ENCODE data around the gene CEP112.

Gene CEP112

GRCh38 chr17:65975878-65976277, 216.1 kb downstream of the CEP112 start:
- no peak for DNase-seq

GRCh38 chr17:65973237-65973636, 218.7 kb downstream of the CEP112 start:
- no peak for DNase-seq

- no peak for DNase-seq
These were observed 224.6 kb downstream of the CEP112 start for GRCh38 chr17:65967372-65967771.

- no peak for DNase-seq
These were observed 225.7 kb downstream of the CEP112 start for GRCh38 chr17:65966072-65966695.

- no peak for DNase-seq
These were observed 228.8 kb downstream of the CEP112 start for GRCh38 chr17:65963179-65963578.

DNA sequence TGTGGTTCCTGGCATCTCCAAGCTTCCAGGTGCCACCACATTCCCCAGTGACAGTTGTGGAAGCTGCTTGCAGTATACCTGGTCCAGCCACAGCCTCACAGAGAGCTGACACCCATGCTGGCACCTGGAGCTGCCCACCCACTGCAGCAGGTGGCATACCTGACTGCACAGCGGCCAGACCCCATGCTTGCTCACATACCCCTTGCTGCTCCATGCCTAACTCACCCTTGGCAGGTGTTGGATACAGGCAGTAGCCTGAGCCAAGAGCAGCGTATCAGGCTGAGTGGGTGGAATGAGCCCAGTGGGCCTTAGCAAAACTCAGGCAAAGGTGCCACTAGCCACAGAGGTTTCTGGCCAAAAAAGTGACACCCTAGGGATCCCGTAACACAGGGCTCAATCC, 232.3 kb downstream of the CEP112 start:
- DNase-seq: no peak

- DNase-seq: no peak
These were observed 235.1 kb downstream of the CEP112 start for GRCh38 chr17:65956814-65957213.

- DNase-seq: no peak
These were observed 237.8 kb downstream of the CEP112 start for GRCh38 chr17:65954148-65954449.

- no peak for DNase-seq
These were observed 238.4 kb downstream of the CEP112 start for GRCh38 chr17:65953316-65954147.

DNA sequence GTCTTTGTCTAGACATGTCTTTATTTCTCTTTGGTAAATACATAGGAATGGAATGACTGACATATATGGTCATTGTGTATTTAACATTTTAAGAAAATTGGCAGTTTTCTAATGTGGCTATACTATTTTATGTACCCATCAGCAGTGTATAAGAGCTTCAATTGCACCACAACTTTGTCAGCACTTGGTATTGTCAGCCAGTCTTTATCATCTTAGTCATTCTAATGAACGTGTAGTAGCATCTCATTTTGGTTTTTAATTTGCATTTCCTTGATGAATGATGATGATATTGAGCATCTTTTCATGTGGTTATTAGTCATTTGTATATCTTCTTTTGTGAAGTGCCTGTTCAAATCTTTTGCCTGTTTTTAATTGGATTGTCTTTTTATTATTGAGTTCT, 239.3 kb downstream of the CEP112 start:
- no peak for DNase-seq

GRCh38 chr17:65952015-65952414, 239.9 kb downstream of the CEP112 start:
- no peak for DNase-seq

GRCh38 chr17:65947831-65948230, 244.1 kb downstream of the CEP112 start:
- DNase-seq: no peak

DNA sequence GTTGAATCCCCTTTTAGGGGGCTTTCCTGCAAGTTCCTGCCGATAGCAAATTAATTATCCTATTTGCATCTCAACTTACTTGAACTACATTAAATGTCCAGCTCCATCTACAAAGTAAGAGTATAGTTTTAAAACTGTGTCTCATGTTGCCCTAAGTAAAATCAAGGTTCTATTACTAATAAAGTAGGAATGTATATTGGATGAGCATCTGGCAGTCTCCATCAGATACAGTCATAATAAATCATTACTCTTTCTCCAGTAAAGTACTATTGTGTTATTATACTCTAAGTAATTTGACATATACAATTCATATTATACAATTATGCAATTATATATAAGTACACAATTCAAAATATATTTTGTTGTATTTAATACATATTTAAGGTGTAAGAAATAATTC, 249.3 kb downstream of the CEP112 start:
- DNase-seq: no peak

GRCh38 chr17:65941356-65941899, 250.5 kb downstream of the CEP112 start:
- DNase-seq: no peak

DNA sequence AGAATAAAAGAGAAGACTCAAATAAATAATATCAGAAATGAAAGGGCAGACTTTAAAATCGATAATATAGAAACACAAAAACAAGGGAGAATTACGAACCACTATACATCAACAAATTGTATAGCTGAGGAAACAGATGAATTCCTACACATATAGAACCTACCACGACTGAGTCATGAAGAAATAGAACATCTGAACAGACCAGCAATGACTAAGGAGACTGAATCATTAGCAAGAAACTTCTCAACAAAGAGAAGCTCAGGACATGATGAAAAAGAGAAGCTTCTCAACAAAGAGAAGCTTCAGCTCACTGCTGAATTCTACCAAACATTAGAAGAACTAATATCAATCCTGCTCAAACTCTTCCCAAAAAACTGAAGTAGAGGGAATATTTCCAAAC, 255.9 kb downstream of the CEP112 start:
- no peak for DNase-seq

DNA sequence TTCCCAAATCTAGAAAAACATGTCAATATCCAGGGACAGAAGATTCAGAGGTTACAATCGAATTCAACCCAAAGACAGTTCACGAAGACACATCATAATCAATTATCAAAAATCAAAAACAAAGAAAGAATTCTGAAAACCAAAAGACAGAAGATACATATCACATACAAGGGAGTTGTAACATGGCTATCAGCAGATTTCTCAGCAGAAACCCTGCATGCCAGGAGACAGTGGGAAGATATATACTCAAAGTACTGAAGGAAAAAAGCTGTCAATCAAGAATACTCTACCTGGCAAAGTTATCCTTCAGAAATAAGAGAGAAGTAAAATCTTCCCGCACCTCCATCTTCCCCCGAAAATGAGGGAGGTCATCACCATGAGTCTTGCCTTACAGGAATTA, 258.6 kb downstream of the CEP112 start:
- DNase-seq: no peak

- no peak for DNase-seq
These were observed 260.4 kb downstream of the CEP112 start for GRCh38 chr17:65931246-65932149.

DNA sequence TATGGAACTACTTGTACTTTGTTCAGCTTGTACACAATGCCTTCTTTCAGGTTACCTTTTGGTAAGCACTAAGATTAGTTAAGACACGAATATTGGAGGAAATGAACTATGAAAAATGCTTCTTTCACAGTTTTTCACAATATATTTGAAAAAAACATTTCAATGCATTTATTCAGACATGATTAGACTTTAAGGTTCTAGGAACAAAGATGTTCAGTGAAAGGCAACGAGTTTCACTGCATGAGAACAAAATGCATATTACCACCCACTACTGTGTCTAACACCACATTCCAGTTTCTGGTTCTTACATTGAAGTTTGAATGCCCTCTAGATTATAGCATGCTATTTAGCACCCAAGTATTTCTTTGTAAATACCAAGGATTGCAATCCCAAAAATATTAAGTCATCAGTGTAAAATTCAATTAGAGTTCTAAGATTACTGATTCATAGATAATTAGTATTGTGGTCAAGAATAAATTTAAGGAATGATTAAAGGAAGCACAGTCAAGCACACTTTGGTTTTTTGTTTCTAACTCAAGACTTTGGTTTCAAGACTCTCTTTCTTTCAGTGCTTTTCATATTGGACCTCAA, 261.7 kb downstream of the CEP112 start:
- no peak for DNase-seq

DNA sequence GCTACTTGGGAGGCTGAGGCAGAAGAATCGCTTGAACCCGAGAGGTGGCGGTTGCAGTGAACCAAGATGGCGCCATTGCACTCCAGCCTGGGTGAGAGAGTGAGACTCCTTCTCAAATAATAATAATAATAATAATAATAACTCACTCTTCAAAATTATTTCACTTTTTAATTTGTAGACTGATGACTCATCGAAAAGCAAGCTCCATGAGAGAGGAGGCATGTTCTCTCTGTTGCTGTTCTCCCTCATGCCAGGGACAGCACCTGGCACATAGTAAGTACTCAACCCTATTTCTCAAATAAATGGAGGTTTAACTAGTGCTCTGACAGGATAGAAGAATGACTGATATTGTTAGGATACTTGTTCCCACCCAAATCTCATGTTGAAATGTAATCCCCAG, 265.3 kb downstream of the CEP112 start:
- no peak for DNase-seq

DNA sequence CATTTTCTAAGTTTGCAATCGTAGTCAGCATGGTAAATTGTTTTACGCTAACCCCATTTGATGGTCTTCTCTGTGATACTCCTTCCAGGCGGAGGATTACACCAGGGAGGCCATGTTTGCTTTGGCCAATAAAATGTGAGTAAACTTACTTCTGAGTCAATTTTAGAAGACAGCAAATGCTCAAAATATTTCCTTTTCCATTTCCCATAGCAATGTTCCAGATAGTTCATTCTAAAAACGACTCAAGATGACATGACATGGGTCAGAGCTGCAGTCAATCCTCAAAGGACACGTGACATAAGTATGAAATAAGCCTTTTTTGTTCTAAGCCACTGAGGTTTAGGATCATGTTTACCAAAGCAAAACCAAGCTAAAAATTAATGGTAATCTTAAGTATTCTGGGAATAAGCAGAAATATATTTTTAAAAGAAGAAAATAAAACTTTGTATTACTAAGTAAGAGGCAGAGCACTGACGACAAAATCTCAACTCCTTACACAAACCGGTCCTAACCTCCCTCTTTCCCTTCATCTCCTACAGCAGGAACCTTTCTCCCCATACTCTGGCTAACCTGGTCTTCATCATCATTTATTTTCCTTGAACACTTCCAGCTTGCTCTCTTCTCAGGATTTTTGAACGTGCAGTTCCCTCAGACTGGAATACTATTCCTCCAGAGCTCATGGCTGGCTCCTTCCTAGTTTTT, 266.2 kb downstream of the CEP112 start:
- no peak for DNase-seq

DNA sequence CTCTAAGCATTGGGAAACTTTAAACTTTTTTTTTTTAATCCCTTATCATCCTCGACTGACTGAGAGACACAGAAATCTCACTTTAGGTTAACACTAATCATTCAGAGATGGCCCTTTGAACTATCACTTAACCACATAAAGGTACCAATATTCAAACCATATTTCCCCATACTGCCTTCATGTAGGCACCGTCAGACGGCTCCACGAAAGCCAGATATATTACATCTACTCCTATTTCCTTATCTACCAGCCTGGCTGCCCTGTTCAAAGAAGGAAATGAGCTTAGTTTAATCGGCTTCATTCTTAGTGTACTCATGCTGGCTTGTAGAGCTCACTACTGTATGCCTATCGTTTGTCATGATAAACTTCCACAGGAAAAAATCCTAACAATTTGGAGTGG, 270.9 kb downstream of the CEP112 start:
- no peak for DNase-seq

GRCh38 chr17:65918916-65919315, 273.0 kb downstream of the CEP112 start:
- DNase-seq: no peak
